Glutamatergic neuron (in vitro differentiated cells): ENCODE results near the gene SCRN2. TPM values are rescaled to one million over a fixed set of nuclear protein-coding genes. Genes with fewer than 3 reads are reported as not detected.

ENCODE experiments used
- DNase-seq: peaks from one replicate; pipeline ENCODE4 v3.0.0; 2022
- H3K27ac Mint-ChIP-seq: one replicate; pipeline ENCODE4 v1.8.0; 2020; ENCODE audit warnings: mild to moderate bottlenecking, mixed read lengths, inconsistent platforms; ENCODE audit not compliant: unreplicated experiment
- H3K27me3 Mint-ChIP-seq: one replicate; pipeline ENCODE4 v1.8.0; 2020; ENCODE audit warnings: mild to moderate bottlenecking, moderate library complexity, mixed read lengths, inconsistent platforms; ENCODE audit not compliant: unreplicated experiment
- H3K36me3 Mint-ChIP-seq: one replicate; pipeline ENCODE4 v1.8.0; 2020; ENCODE audit warnings: mild to moderate bottlenecking, mixed read lengths, inconsistent platforms; ENCODE audit not compliant: unreplicated experiment
- H3K4me1 Mint-ChIP-seq: one replicate; pipeline ENCODE4 v1.8.0; 2020; ENCODE audit warnings: mild to moderate bottlenecking, low read depth, mixed read lengths, inconsistent platforms; ENCODE audit not compliant: unreplicated experiment
- H3K4me3 Mint-ChIP-seq: one replicate; pipeline ENCODE4 v1.8.0; 2020; ENCODE audit warnings: mild to moderate bottlenecking, mixed read lengths, inconsistent platforms; ENCODE audit not compliant: unreplicated experiment
- H3K9me3 Mint-ChIP-seq: one replicate; pipeline ENCODE4 v1.8.0; 2020; ENCODE audit warnings: mild to moderate bottlenecking, moderate library complexity, mixed read lengths, inconsistent platforms; ENCODE audit not compliant: unreplicated experiment
- total RNA-seq: library from RNA; stranded (reverse); fragmentation: NEBNext Ultra II Directional; extraction: Animal tissue kit (Norgen Biotek cat#: 25700); gene quantifications from one replicate; pipeline ENCODE4 v1.2.1, GENCODE V29; 2021; ENCODE audit not compliant: unreplicated experiment
- TF ChIP-seq, protein P1 (sequence below): fragments of 200-600 bp; sonication (generic); IDR thresholded peaks from one replicate; pipeline ENCODE4 v1.5.0; 2021; ENCODE audit not compliant: partially characterized antibody, unreplicated experiment

The SCRN2 gene
- total RNA-seq, 1 donor from 2014 or later: 39.1 TPM

DNA sequence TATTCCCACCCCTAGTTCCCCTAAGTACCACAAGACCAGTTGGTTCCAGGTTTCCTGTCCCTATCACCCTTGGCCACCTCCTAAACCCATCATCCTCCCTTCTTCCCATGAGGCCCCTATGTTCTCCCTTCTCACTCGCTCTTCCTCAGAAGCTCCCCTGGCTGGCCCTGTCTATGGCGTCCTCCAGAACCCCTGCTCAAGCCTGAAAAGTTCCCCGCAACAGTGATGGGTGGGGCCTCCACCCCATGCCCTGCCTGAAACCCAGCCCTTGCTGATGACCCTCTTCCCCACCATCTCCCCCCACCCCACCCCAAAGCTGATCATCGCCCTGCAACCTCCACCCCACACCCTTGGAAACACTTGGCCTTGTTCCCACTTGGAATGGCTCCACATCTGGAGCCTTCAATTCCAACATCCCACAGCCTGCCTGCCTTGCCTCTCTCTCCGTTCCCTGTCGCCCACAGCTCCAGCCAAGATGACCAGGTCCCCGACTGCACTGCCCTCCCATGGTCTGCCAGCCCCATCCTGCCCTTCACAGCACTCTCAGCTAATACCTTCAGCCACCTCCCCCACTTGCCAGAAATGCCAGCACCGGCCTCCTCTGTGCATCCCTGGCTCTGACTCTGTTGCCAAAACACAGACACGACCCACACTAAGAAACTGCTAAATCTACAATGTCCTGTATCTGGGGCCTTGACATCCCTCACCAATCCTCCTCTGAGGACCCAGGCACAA is 30.0 kb downstream of the SCRN2 start:
- no peak overlapping the region for H3K4me3 Mint-ChIP-seq
- no peak overlapping the region for H3K27ac Mint-ChIP-seq

DNA sequence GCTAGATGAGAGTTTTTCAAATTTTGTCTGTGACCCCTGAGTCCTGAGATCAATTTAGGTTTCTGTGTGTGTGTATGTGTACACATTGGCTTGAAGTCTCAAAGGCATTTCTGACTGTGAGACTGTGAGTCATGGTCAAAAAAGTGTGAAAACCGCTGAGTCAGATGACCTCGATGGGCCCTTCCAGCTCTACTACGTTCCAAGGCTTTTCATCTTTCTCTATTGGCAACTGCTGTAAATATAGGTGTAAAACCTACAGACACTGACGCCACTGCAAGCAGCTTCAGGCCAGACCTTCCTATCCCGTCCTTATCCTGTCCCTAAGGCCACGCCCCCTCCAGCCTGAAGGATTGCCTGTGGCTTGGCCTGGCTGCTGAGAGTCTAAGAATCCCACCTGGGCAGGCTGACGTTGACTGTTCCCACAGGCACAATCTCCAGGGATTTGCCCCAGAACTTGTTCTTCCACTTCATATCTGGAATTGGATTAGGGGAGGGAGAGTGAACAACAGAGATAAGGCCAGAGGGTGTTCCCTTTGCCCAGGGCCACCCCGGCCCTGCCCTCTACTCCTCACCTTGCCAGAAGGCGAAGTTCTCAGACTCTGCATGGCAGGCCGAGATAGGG is 30.8 kb downstream of the SCRN2 start:
- Mint-ChIP-seq H3K4me3 (no peak overlapping the region), H3K9me3 (peaks cover 2% of the 10 kb centered on the region), H3K27me3 (peaks cover 13% of the 10 kb centered on the region), H3K4me1 (no peaks in the 10 kb centered on the region), H3K36me3 (peaks cover 6% of the 10 kb centered on the region), H3K27ac (no peak overlapping the region)
- TF ChIP-seq, protein P1, sequence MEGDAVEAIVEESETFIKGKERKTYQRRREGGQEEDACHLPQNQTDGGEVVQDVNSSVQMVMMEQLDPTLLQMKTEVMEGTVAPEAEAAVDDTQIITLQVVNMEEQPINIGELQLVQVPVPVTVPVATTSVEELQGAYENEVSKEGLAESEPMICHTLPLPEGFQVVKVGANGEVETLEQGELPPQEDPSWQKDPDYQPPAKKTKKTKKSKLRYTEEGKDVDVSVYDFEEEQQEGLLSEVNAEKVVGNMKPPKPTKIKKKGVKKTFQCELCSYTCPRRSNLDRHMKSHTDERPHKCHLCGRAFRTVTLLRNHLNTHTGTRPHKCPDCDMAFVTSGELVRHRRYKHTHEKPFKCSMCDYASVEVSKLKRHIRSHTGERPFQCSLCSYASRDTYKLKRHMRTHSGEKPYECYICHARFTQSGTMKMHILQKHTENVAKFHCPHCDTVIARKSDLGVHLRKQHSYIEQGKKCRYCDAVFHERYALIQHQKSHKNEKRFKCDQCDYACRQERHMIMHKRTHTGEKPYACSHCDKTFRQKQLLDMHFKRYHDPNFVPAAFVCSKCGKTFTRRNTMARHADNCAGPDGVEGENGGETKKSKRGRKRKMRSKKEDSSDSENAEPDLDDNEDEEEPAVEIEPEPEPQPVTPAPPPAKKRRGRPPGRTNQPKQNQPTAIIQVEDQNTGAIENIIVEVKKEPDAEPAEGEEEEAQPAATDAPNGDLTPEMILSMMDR: no peak
- no peak for DNase-seq

More for the DNA sequence above, 30.0 kb downstream of the SCRN2 start:
- peaks cover 6% of the 10 kb centered on the region for H3K36me3 Mint-ChIP-seq
- no peaks in the 10 kb centered on the region for H3K4me1 Mint-ChIP-seq
- H3K27me3 Mint-ChIP-seq: peaks cover 13% of the 10 kb centered on the region
- peaks cover 1% of the 10 kb centered on the region for H3K9me3 Mint-ChIP-seq
- DNase-seq: no peak
- TF ChIP-seq, protein P1: no peak

DNA sequence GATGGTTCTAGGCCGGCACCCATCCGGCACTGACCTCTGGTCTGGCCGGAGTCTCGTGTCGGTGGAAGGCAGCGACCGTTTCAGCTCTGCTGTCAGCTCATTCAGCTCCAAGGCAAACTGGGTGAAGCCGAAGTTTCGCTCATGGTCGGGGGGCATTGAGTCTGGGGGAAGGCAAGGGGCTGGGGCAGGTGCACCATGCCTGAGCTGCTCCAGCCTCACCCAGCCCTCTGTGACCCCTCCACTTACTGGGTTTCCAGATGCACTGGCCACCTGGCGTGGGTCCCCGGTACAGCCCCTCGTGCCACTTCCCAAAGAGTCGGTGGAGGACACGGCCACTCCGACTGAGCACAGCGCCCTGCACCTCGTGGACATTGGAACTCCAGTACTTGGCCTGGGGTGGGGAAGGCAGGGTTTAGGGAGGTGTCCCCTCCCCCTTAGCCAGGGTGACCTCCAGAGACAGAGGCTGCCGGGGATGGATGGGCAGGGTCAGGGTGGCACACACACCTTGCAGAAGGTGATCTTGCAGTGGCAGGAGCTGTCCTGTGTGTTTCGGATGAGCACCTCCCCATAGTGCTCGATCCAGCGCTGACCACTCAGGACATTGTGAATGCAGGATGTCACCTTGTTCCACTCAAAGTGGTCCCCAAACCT is 32.1 kb downstream of the SCRN2 start:
- Mint-ChIP-seq H3K27me3 (peaks cover 11% of the 10 kb centered on the region), H3K9me3 (peaks cover 2% of the 10 kb centered on the region), H3K36me3 (peaks cover 6% of the 10 kb centered on the region), H3K27ac (no peak overlapping the region), H3K4me1 (no peaks in the 10 kb centered on the region), H3K4me3 (no peak overlapping the region)
- no peak for DNase-seq
- TF ChIP-seq, protein P1: no peak

DNA sequence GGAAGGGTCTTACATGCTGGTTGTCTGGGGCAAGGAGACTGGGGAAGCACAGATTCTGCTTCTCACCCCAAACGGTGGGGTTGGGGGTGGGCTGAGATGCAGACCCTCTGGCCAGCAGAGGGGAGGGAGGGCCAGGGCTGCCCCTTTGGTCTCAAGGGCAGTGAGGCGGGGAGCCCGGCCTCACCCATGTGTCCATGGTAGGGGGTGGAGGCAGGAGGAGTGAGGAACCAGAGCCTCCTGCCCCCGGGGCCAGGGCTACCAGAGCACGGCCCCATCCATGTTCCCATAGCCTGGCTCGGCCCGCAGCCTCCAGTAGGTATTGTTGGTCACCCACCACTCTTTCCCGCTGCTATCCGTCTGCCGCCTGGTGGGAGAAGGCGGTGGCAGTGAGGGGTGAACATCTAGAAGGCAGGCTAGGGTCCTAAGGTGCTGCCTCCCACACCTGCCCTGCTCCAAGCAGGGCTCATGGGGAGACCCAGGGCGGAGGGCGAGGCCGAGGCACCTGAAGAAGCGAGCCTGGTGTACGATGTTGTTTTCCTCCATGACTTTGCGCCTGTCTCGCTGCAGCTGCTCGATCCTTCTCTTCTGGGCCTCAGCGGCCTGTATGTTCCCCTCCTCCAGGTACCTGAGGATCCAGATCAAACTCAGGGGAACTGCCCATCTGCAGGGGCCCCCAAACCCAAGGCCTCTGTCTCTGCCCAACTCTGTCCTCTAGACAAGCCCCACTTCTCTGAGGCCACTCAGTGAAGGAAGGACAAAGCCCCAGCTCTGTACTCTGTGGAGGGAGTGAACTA is 32.8 kb downstream of the SCRN2 start:
- Mint-ChIP-seq H3K27ac (no peak overlapping the region), H3K4me1 (no peaks in the 10 kb centered on the region), H3K4me3 (no peak overlapping the region), H3K9me3 (peaks cover 2% of the 10 kb centered on the region), H3K27me3 (peaks cover 12% of the 10 kb centered on the region), H3K36me3 (peaks cover 6% of the 10 kb centered on the region)
- TF ChIP-seq, protein P1: no peak
- no peak for DNase-seq
